Activated T-cell treated with anti-CD3 and anti-CD28 coated beads, Interleukin-2, amount 50 U/mL, for 4 hours (primary cell): Measurements from ENCODE around the gene KIRREL1. TPM values are rescaled to one million over a fixed set of nuclear protein-coding genes. Genes with fewer than 3 reads are reported as not detected.

Experiments used
- ATAC-seq, 2 donors: fragments of 200-7000 bp; cut with Tn5 transposase; one replicate each; pipeline ENCODE4 v1.10.0; 2021
- DNase-seq: peaks from one replicate; pipeline ENCODE4 v3.0.0-alpha.2; 2020
- H3K27me3 Mint-ChIP-seq: one replicate; pipeline ENCODE4 v1.8.0; 2021; ENCODE audit warnings: low read depth, mixed read lengths
- H3K36me3 Mint-ChIP-seq: one replicate; pipeline ENCODE4 v1.8.0; 2022; ENCODE audit warnings: mixed read lengths; ENCODE audit not compliant: insufficient read depth
- H3K4me1 Mint-ChIP-seq: one replicate; pipeline ENCODE4 v1.8.0; 2021; ENCODE audit warnings: low read depth, mixed read lengths
- H3K4me3 Mint-ChIP-seq: one replicate; pipeline ENCODE4 v1.8.0; 2021; ENCODE audit warnings: mild to moderate bottlenecking, moderate library complexity, mixed read lengths
- H3K9me3 Mint-ChIP-seq: one replicate; pipeline ENCODE4 v1.8.0; 2021; ENCODE audit warnings: mixed read lengths
- total RNA-seq, 3 donors: library from RNA; stranded (reverse); gene quantifications; one replicate each; pipeline ENCODE4 v1.2.1, GENCODE V29; 2021

The KIRREL1 gene
- total RNA-seq, 3 donors from 2014 or later: 0.15 to 0.29 (median 0.16) TPM

GRCh38 chr1:158147869-158148268 lies 154.4 kb downstream of the KIRREL1 start:
- Mint-ChIP-seq H3K36me3 (no peaks in the 10 kb centered on the region), H3K4me3 (no peak overlapping the region), H3K9me3 (no peaks in the 10 kb centered on the region), H3K27me3 (no peaks in the 10 kb centered on the region), H3K4me1 (peaks cover 27% of the 10 kb centered on the region)
- no peak for DNase-seq
- no peak for ATAC-seq

GRCh38 chr1:158148468-158148867 lies 155.0 kb downstream of the KIRREL1 start:
- ATAC-seq: no peak

GRCh38 chr1:158149175-158149574 lies 155.7 kb downstream of the KIRREL1 start:
- no peak for ATAC-seq
- DNase-seq: no peak
- Mint-ChIP-seq H3K4me1 (peaks cover 27% of the 10 kb centered on the region), H3K36me3 (no peaks in the 10 kb centered on the region), H3K9me3 (no peaks in the 10 kb centered on the region), H3K27me3 (no peaks in the 10 kb centered on the region), H3K4me3 (peak overlapping the region; percentile 91)

More at GRCh38 chr1:158148468-158148867, 155.0 kb downstream of the KIRREL1 start:
- DNase-seq: no peak
- Mint-ChIP-seq H3K4me1 (peaks cover 27% of the 10 kb centered on the region), H3K9me3 (no peaks in the 10 kb centered on the region), H3K36me3 (no peaks in the 10 kb centered on the region), H3K4me3 (peak overlapping the region; percentile 91), H3K27me3 (no peaks in the 10 kb centered on the region)

Other genes with a start within 250 kb of the KIRREL1 start
- gene FCRL2, start 216.5 kb upstream of the KIRREL1 start, total RNA-seq: under 1 TPM in 1 of 3 donors, not detected in 2; 0.05 TPM
- gene FCRL1, start 173.5 kb upstream of the KIRREL1 start, total RNA-seq: under 1 TPM in 1 of 3 donors, not detected in 2; 0.11 TPM
- not detected for gene CD5L, start 151.8 kb upstream of the KIRREL1 start, total RNA-seq
- not detected for gene CD1D, start 187.2 kb downstream of the KIRREL1 start, total RNA-seq